ENCODE measurements around the gene C10orf67.
A peak's percentile ranks its signal among the peaks of the same experiment; 100 is the strongest.

The C10orf67 gene

DNA sequence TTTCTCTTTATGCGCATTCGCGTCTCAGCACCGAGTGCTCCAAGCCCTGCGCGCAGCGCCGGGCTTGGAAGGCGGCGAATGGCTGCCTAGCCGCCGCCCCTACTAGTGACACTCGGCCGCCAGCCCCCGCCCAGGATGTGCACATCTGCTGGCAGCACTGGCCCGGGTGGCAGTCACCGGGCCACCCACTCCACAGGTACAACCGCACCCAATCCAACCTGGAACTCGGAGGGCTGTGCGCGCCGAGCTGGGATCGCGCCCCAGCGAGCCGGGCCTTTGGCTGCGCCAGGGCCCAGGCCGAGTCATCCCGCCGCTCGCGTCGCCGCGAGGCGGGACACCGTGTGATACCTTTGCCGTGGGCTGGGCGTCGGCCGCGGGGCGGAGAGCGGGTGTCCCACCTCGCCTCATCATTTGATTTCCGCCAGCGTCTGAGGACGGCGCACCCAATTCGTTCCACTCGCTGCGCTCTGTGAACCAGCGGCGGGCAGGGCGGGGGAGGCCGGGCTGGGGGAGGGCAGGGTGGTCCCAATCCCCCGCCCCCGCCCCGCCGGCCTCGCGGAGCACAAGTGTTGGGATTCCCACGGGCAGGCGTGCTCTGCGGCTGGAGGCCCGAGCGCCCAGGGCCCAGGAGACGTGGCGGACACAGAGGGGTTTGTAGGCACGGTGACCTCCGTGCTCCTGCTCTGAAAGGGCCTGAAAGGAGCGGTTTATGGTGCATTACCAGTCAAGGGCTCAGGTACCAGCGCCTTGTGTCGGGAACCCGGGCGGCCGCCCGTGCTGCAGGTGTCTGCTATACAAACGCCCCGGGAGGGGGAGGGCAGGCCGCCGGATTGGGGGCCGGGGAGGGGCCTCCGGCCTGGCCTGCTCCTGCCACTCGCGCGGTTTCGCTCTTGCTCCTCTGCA lies 170.3 kb downstream of the C10orf67 start:
- no peak for DNase-seq (ENCODE audit: low read depth, low spot score)

DNA sequence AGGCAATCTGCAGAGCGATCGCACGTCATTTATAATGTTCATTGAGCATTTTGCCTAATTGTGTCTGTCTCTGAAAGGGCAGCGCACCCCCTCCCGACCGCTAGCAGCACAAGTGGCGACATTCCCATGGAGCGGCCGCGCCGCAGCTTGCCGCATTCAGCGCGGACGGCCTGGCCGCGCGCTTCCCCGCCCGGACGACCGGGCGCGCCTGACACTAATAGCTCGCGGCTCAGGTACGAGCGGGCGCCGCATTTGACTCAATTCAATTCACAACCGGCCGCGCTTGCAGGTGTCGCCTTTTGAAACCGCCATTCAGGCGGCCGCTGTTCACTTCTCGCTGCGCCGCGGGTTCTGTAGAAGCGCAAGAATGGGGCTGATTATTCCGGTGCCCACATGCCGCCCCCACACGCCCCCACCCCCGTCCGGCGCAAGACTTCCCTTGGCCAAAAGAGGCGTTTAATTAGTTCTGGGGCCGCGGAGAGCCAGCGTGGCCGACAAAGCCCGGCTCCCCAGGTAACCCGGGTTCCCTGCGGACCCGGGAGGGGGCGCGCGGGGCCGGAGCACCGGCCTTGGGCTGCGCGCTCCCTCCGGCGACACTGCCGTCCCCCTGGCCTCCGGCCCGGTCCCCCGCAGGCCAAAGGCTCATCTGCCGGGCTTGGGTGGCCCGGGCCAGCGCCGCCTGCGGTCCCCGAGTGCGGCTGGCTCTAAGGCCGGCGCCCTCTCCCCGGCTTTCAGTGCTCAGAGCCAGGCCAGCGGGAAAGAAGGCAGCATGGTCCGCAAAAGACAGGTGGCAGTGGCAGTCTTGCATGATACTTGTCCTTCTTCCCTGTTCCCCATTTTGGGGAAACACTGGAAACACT lies 171.2 kb downstream of the C10orf67 start:
- DNase-seq (ENCODE audit: low read depth, low spot score) = peak; percentile 78

DNA sequence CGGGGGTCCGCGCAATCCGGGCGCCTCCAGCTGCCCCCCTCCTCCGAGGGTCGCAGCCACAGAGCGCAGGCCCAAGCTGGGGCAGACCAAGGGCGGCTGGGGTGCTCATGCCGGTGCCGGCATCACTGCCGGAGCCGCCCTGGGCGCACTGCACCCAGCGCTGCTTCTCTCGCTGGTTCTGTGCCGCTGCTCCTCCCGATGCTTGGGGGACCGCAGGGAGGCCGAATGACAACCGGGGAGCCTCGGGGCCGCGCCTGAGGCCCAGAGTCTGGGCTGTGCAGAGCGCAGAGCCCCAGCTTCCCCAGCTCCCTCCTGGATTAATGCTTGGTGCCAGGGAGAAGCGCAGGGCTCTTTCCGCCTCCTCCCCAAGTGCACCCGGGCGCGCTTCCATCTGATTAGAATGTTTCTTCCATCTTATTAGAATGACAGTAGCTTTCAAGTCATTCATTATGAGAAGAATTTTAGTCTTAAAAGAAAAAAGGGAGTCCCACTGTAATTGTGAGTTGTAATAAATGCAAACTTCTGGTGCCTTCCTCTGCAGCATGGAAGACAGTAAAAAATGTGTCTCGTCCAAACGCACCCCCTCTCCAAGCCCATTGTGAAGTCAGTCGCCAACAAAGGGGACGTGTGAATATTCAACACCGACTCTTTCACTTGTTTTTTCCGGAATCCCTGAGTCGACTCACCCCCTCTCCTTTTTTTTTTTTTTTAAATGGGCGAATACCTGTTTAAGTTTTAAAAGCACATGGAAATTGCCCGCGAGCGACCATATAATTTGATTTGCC lies 172.0 kb downstream of the C10orf67 start:
- no peak for DNase-seq (ENCODE audit: low read depth, low spot score)

DNA sequence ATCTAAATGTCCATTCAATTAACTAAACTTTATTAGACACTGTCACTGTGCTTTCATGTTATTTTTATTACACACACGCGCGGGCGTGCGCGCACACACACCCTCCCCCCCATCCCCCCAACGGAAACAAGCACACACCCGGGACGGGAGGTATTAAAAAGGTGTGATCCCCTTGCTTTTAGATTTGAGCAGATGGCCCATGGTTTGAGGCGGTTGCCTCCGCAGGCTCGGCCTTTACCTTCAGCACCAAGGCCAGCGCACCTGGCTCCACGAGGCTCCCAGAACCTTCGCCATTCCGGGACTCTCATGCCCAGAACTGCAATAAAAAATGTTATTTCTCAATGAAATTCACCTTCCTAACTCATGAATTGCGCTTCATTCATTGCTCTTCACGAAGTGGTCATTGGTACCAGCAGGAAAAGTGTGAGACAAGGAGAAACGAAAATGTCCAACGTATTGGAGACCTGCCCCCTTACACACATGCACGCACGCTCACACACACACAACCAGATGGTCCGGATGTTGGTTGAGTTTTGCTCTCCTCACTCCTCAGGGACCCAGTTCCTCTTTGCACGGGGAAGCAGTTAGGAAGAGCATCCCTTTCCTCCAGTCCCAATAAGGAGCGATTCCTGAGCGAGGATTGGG lies 173.2 kb downstream of the C10orf67 start:
- peak; percentile 62 for DNase-seq (ENCODE audit: low read depth, low spot score)

DNA sequence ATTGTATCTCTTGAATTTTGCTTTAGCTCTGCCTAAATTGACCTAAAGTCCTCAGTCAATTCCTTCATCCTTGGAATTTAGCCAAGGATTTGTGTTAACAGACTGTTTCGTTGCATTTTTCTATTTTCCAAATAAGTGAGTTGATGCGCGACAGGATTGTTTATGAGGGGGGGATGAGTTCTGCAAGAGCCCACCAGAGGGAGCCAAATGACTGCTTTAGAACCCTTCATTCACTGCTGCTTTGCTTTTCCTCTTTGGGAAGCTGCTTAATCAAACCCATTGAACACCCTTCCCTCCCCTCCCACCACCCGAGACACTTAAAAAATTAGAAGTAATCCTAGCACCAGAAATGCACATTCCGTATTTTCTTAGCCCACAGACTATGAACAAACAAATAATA lies 186.2 kb downstream of the C10orf67 start:
- DNase-seq (ENCODE audit: low read depth, low spot score) = peak; percentile 87

DNA sequence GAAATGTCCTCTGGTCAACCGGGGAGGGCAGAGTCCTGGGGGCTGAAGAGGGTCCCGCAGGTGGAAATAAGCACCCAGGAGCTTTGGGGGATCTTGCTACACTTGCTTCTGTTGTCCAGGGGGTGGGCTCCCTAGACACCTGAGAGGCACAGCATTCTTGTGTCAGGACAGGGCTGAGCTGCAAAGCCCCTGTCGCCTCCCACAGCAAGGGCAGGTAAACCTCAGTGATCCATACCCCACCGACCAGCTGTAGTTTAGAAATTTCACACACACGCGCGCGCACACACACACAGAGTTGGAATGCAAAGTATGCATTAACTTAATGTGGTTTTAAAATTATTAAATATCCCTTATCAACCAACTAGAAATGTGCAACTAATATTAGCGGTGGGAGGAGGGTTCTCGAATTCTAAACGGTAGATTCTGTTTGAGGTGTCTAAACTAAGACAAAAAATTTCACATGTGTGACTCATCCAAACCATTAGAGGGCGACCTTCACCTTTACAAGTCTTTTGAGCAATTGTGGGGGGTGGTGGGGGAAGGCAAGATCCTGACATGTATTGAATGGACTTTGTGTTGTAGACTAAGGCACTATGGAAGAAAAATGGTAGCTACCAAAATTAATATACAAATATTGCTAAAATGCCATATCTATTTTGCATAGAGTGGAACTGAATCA lies 186.8 kb downstream of the C10orf67 start:
- DNase-seq (ENCODE audit: low read depth, low spot score) = peak; percentile 30

DNA sequence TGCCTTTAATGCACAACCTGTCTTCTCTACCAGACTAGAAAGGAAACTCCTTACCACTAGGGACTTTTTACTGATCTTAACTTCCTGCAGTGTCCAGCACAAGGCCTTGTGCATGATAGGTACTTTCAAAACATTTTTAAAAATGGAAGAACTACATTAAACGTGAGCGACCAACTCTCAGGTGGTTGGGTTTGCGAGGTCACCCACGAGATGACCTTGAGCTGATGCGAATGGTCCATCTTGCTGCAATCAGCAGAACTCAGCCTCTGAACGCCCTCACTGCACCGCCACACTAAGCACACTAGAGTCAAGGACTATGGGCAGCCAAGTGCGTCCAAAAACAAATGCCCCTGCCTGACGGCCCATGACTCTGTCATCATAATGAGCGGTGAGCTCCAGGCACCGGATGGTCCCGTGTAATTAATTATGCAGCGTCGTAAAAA lies 187.3 kb downstream of the C10orf67 start:
- no peak for DNase-seq (ENCODE audit: low read depth, low spot score)

DNA sequence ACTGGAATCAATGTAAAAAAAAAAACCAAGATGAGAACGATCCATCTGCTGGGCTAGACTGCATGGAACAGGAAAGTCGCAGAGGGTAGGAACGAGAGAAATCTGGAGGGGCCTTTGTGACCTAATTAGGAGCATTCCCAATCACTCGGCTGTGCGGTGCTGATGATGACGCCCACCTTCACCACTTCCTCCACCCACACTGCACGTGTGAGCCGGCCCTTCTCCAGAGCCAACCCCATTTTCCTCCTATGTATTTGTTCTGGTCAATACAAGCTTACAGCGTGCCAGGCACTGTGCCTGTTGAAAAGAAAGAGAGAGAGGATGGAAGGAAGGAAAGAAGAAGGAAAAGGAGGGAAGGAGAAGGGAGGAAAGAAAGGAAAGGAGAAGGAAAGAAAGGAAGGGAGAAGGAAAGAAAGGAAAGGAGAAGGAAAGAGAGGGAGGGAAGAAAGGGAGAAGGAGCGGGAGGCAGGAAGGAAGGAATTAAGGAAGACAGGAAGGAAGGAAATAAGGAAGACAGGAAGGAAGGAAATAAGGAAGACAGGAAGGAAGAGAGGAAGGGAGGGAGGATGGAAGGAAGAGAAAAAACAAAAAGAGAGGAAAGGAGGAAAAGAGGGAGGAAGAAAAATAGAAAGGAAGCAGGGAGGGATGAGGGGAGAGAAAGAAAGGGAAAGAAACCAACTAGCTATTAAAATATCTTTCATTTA lies 188.0 kb downstream of the C10orf67 start:
- no peak for DNase-seq (ENCODE audit: low read depth, low spot score)

DNA sequence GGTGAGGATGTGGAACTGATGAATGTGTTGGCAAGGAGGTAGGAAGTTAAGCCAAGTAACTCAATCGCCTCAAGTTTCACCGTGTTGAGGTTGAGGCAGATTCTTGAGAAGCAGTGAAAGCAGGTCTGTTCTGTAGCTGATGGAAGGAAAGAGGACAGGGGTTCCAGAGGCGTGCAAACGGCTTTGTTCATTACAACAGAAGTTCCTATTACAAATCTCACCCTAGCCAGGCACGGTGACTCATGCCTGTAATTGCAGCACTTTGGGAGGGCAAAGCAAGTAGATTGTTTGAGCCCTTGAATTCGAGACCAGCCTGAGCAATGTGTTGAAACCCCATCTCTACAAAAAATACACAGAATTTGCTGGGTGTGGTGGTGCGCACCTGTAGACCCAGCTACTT lies 189.4 kb downstream of the C10orf67 start:
- no peak for DNase-seq (ENCODE audit: low read depth, low spot score)
